ENCODE measurements around the gene LBHD2.

GRCh38 chr14:103081951-103082350, 2.1 kb upstream of the LBHD2 start:
- TF ChIP-seq EZH2phosphoT487 (IDR thresholded peaks at IDR 0.05; ENCODE audit: borderline replicate concordance, low read depth, low read length) = no peak
- TF ChIP-seq CTCF (conservative IDR thresholded peaks at IDR 0.05; ENCODE audit: low read length) = no peak

Data from OCI-LY7 (cell line).